ENCODE data around the gene NOLC1. TPM values are rescaled to one million over a fixed set of nuclear protein-coding genes. Genes with fewer than 3 reads are reported as not detected.

Gene NOLC1
- total RNA-seq, 2 donors from 2014 or later = 92.0 to 93.5 TPM

DNA sequence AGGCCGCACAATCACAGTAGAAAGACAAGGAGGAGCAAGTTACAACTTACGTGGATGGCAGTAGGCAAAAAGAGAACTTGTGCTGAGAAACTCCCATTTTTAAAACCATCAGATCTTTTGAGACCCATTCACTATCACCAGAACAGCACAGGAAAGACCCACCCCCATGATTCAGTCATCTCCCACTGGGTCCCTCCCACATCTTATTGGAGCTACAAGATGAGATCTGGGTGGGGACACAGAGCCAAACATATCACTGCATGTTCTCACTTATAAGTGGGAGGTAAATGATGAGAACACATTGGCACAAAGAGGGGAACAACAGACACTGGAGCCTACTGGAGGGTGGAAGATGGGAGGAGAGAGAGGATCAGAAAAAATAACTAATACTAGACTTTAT, 32.4 kb downstream of the NOLC1 start:
- TF ChIP-seq, protein P1, sequence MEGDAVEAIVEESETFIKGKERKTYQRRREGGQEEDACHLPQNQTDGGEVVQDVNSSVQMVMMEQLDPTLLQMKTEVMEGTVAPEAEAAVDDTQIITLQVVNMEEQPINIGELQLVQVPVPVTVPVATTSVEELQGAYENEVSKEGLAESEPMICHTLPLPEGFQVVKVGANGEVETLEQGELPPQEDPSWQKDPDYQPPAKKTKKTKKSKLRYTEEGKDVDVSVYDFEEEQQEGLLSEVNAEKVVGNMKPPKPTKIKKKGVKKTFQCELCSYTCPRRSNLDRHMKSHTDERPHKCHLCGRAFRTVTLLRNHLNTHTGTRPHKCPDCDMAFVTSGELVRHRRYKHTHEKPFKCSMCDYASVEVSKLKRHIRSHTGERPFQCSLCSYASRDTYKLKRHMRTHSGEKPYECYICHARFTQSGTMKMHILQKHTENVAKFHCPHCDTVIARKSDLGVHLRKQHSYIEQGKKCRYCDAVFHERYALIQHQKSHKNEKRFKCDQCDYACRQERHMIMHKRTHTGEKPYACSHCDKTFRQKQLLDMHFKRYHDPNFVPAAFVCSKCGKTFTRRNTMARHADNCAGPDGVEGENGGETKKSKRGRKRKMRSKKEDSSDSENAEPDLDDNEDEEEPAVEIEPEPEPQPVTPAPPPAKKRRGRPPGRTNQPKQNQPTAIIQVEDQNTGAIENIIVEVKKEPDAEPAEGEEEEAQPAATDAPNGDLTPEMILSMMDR (conservative IDR thresholded peaks at IDR 0.05) = no peak
- Mint-ChIP-seq H3K36me3 (ENCODE audit: low read depth) (no peaks in the 10 kb centered on the region), H3K27ac (no peak overlapping the region), H3K4me1 (no peaks in the 10 kb centered on the region), H3K9me3 (peaks cover 43% of the 10 kb centered on the region), H3K4me3 (no peak overlapping the region), H3K27me3 (ENCODE audit: insufficient read depth) (peaks cover 12% of the 10 kb centered on the region)
- Histone ChIP-seq H3K27ac (ENCODE audit: low read depth, low read length) (no peak overlapping the region), H3K27me3 (ENCODE audit: control insufficient read depth, insufficient read depth, low read length, poor library complexity, severe bottlenecking) (no peaks in the 10 kb centered on the region), H3K9me3 (ENCODE audit: control insufficient read depth, low read length) (peaks cover 16% of the 10 kb centered on the region), H3K4me1 (ENCODE audit: control insufficient read depth, insufficient read depth, low read length) (no peaks in the 10 kb centered on the region), H3K4me3 (ENCODE audit: low read length) (no peak overlapping the region), H3K36me3 (ENCODE audit: control insufficient read depth, insufficient read depth, low read length) (no peaks in the 10 kb centered on the region), H3K9ac (ENCODE audit: extremely low read depth, low read length, poor library complexity, severe bottlenecking) (no peak overlapping the region)
- WGBS, 2 experiments (ENCODE audit: insufficient coverage in 1 of 2, insufficient read length in 1 of 2) = 83 to 92% methylated on average over 2 of the region's 2 CpGs
- no peak for DNase-seq

DNA sequence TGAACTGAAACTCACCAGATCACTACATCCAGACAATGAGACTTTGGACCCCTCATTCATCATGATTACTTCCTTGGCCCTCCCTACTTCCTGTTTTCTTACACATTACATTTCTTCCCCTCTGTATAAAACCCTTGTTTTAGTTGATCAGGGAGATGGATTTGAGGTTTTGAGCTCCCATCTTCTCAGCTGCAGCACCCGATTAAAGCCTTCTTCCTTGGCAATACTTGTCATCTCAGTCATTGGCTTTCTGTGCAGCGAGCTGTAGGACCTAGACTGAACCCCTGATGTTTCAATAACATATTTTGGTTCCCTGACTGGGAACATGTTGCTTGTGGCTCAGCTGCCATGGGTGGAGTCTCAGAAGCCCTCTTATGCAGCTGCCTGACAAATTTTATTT, 33.1 kb downstream of the NOLC1 start:
- Mint-ChIP-seq H3K36me3 (ENCODE audit: low read depth) (no peaks in the 10 kb centered on the region), H3K27me3 (ENCODE audit: insufficient read depth) (peaks cover 12% of the 10 kb centered on the region), H3K27ac (no peak overlapping the region), H3K4me3 (no peak overlapping the region), H3K9me3 (peaks cover 49% of the 10 kb centered on the region), H3K4me1 (no peaks in the 10 kb centered on the region)
- Histone ChIP-seq H3K9me3 (ENCODE audit: control insufficient read depth, low read length) (peaks cover 19% of the 10 kb centered on the region), H3K27me3 (ENCODE audit: control insufficient read depth, insufficient read depth, low read length, poor library complexity, severe bottlenecking) (no peaks in the 10 kb centered on the region), H3K27ac (ENCODE audit: low read depth, low read length) (no peak overlapping the region), H3K4me1 (ENCODE audit: control insufficient read depth, insufficient read depth, low read length) (no peaks in the 10 kb centered on the region), H3K9ac (ENCODE audit: extremely low read depth, low read length, poor library complexity, severe bottlenecking) (no peak overlapping the region), H3K36me3 (ENCODE audit: control insufficient read depth, insufficient read depth, low read length) (no peaks in the 10 kb centered on the region), H3K4me3 (ENCODE audit: low read length) (no peak overlapping the region)
- TF ChIP-seq, protein P1 (conservative IDR thresholded peaks at IDR 0.05) = no peak
- WGBS, 2 experiments (ENCODE audit: insufficient coverage in 1 of 2, insufficient read length in 1 of 2) = 69 to 71% methylated on average over 2 of the region's 2 CpGs
- DNase-seq = no peak

DNA sequence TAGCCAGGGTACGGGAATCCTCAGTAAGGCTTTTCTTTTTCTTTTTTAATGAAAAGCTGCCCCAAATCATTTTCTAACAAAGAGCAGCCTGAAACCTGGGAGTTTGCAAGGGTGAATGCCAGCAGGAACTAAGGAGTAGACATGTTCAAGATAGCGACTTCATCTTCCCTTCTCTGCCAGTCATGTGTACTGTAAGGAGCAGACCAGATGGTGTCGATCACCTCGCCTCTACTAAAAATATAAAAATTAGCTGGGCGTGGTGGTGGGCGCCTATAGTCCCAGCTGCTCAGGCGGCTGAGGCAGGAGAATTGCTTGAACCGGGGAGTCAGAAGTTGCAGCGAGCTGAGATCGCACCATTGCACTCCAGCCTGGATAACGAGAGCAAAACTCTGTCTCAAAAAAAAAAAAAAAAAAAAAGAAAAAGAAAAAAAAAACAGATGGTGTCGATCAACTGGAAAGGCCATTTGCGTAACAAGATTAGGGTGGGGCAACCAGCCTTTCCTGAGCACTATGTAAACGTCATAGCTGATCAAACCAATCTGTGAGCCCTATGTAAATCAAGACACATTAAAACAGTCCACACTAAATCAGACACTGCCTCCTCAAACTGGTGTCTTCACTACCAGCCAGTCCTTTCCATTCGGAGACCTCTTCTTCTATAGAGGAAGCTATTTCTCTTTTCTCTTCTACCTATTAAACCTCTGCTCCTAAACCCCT, 33.8 kb downstream of the NOLC1 start:
- H3K9me3 ChIP-seq (ENCODE audit: control insufficient read depth, low read length) = peaks cover 19% of the 10 kb centered on the region
- H3K9me3 Mint-ChIP-seq = peaks cover 55% of the 10 kb centered on the region
- no peaks in the 10 kb centered on the region for H3K36me3 Mint-ChIP-seq (ENCODE audit: low read depth)
- H3K4me1 ChIP-seq (ENCODE audit: control insufficient read depth, insufficient read depth, low read length) = no peaks in the 10 kb centered on the region
- no peak overlapping the region for H3K27ac ChIP-seq (ENCODE audit: low read depth, low read length)
- H3K36me3 ChIP-seq (ENCODE audit: control insufficient read depth, insufficient read depth, low read length) = no peaks in the 10 kb centered on the region
- TF ChIP-seq, protein P1 (conservative IDR thresholded peaks at IDR 0.05) = no peak
- no peak for DNase-seq
- no peaks in the 10 kb centered on the region for H3K27me3 ChIP-seq (ENCODE audit: control insufficient read depth, insufficient read depth, low read length, poor library complexity, severe bottlenecking)
- H3K27me3 Mint-ChIP-seq (ENCODE audit: insufficient read depth) = peaks cover 12% of the 10 kb centered on the region
- no peaks in the 10 kb centered on the region for H3K4me1 Mint-ChIP-seq
- WGBS, 2 experiments (ENCODE audit: insufficient coverage in 1 of 2, insufficient read length in 1 of 2) = 87 to 89% methylated on average over 13 to 15 of the region's 15 CpGs
- no peak overlapping the region for H3K4me3 Mint-ChIP-seq
- no peak overlapping the region for H3K9ac ChIP-seq (ENCODE audit: extremely low read depth, low read length, poor library complexity, severe bottlenecking)
- no peak overlapping the region for H3K27ac Mint-ChIP-seq
- no peak overlapping the region for H3K4me3 ChIP-seq (ENCODE audit: low read length)
